HG02973 (cell line): ENCODE measurements around the gene PALM2AKAP2.

Experiments
- ATAC-seq: cut with Tn5 transposase; IDR thresholded peaks from one replicate; pipeline ENCODE4 v1.9.1; 2021; ENCODE audit warnings: moderate library complexity; ENCODE audit not compliant: unreplicated experiment

Gene PALM2AKAP2

GRCh38 chr9:109771796-109772531, 8.0 kb upstream of the PALM2AKAP2 start:
- ATAC-seq = no peak

DNA sequence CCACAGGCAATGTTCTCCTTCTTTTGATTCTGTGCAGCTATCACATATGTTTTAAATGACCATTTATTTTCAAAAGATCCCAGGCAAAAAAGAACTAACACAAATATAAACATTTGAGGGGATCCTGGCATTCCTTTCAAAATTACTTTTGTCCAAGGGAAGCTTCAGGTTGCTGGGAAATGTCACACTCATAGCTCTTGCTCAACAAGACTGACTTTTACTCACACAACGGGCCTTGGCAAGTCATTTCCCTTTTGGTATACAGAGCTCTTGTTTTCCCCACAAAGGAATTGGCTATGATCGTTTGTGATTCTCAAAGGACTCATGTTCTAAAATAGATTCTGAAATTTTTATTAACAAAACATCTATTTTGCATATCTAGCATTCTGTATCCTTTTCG, 4.5 kb upstream of the PALM2AKAP2 start:
- ATAC-seq = no peak

GRCh38 chr9:109776391-109776790, 3.6 kb upstream of the PALM2AKAP2 start:
- ATAC-seq = no peak

DNA sequence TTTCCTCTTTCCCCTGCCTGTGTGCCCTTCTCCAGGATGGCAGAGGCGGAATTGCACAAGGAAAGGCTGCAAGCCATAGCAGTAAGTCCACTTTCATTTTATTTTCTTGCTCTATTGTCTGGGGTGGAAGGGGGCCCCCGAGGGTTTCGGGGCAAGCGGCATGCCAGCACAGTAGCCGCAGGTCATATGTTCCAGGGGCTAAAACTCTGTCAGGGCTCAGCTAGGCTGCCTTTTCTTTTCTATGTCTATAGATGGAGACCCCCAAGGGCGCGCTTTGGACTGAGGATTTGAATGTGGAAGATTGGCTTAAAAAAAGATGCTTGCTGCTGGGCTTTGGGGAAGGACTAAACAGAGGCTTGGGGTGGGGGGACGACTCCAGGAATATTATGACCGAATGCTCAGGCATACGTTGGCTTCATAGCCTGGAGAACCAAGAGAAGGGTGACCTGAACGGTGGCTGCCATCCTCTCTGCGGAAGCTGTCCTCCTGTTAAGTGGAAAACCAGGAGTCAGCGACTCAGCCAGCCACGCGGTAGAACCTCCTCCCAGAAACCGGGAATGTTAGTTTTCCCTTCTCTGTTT, 545 bp downstream of the PALM2AKAP2 start:
- ATAC-seq = no peak

DNA sequence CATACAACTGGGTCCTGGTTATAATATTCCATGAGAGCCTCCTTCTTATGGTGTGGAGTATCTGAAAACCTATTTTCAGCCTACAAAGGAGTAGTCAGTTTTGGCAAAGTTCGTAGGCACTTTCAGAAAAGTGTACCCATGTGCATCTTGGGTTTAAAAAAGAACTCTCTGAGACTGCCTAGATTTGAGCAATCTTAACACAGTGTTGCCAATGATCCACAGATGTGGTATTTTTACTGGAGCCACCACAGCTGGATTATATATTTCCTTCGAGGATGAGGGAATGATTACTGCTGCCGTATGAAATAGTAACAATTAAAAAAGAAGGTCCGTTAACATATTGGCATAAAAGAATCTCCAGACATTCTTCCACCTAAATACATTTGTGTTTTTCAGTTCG, 1.1 kb downstream of the PALM2AKAP2 start:
- ATAC-seq = no peak

DNA sequence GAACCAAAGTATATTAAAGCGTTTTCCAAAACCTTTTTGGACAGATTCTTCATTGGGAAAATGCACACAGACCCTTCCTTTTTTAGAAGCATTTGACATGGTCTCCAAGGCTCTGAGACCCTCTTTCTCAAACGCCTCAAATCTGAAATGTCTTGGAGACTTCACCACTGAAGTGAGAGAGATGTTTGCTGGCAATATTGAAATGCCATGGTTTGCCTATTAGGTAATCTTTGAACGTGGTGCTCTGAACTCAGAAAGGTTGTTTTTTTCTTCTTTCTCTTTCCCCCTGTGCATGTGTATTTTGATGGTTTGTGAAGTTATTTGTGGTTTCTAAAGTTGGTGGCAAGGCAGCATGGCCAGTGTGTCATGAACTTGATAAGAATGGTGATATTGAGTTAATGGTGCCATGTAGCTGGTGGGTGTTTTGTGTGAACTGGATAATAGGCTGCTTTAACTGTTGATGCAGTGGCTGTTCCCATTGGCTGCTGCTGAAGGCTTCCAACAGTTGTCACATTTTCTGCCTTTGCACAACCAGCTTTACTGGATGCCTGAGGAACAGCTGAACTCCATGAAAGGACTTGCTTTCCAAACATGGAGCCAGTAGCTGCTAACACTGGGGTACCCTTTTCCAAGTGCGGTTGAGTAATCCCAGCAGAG, 1.7 kb downstream of the PALM2AKAP2 start:
- no peak for ATAC-seq

GRCh38 chr9:109787735-109788134, 7.7 kb downstream of the PALM2AKAP2 start:
- no peak for ATAC-seq

DNA sequence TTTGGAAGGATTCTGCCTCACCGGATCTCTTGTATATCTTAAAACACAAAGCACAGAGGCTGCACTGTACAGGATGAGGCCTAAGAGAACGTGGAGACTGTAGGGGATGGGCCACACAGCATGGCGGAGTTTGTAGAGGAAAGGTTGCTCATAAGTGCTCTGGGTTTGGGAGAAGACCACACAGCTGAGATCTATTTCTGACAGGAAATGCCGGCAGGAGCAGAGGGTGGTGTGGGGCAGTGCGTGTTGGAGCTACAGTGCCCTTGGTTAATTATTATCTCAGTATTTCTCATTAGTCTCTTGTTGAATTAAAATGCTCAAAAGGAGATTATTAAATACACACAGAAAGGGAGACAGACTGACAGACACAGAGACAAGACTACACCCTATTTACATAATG, 9.6 kb downstream of the PALM2AKAP2 start:
- no peak for ATAC-seq

GRCh38 chr9:109789971-109790370, 10.0 kb downstream of the PALM2AKAP2 start:
- no peak for ATAC-seq

- ATAC-seq = no peak
These were observed 11.1 kb downstream of the PALM2AKAP2 start for GRCh38 chr9:109791003-109791677.

GRCh38 chr9:109791747-109792146, 11.7 kb downstream of the PALM2AKAP2 start:
- no peak for ATAC-seq

DNA sequence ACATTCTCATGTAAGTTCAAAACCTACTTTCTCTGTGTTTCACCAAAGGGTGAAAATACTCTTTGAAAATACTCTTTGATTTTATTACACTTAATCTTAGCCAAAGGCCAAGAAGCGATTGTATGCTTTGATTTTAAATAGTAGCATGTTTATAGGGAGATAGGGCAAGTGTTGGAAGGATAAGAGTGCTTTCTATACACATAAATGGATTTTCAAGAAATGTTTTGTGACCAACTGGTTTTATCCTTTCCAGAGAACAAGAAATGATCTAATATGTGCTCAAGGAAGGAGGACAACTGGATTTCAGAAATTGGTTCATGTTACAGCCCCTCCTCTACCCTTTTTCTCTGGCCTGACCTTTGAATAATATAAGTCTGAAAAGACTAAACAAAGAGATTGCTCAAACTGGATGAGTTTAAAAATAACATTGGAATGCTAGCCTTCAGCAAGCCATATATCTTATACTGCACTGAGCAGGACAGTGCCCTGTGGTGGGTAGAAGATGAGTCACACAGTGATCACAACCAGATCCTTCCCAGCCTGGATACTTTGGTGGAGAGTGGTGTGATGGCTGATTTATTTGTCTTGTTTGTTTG, 13.1 kb downstream of the PALM2AKAP2 start:
- no peak for ATAC-seq

GRCh38 chr9:109793921-109794320, 13.9 kb downstream of the PALM2AKAP2 start:
- no peak for ATAC-seq

- no peak for ATAC-seq
These were observed 14.5 kb downstream of the PALM2AKAP2 start for GRCh38 chr9:109794361-109795012.

DNA sequence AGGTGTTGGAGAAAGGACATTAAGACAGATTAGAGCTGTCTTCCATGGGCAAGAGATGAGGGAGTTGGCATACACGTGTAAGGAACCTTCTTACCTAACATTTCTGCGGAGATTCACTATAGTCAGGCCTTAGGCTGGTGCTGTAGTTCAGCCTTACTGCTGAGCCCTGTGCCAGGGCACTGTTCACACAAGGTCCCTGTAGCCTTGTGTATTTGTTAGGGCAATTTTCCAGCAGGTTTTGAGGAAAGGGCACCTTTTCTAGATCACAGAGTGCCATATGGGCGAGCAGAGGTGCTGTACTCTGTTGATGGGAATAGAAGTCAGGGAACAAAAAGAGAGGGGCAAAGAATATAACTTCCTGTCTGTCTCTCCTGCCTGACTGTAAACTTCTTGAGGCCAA, 15.6 kb downstream of the PALM2AKAP2 start:
- ATAC-seq = no peak

- ATAC-seq = no peak
These were observed 16.1 kb downstream of the PALM2AKAP2 start for GRCh38 chr9:109796078-109796477.

DNA sequence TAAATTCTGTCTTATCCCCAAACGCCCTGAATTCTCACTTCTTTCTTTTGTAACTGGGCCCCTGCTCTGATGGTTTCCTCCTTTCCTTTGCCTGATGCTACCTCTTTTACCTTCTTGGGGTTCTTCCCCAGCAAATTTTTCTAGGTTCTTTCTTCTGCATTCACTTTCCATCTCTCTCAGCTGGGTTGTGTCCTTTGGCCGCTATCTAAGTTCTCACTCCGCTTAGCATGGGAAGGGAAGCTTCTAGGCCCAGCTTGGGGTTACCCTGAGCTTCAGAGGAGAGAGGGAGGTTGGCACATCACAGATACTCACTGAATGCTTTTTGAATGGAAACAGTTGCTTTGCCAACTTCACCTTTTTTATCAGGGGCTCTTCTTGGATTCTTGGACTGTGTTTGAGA, 17.0 kb downstream of the PALM2AKAP2 start:
- ATAC-seq = no peak

DNA sequence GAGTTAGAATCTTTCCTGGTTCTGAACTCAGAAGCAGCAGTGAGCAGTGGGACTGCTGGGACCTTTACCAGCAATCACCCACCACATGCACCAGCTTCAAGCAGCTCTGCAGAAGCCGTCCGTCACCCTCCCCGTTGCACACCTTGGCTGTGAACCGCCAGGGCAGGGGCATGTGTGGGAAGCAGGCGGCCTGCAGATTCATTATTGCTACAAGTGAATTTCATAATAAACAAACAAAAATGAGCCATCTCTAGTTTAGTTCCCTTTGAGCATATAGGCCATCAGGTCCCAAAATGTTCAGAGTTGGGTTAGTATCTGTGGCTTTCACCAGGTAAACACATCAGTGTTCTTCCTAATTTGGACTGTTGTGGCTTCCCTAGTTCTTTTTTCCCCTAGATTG, 17.5 kb downstream of the PALM2AKAP2 start:
- no peak for ATAC-seq

DNA sequence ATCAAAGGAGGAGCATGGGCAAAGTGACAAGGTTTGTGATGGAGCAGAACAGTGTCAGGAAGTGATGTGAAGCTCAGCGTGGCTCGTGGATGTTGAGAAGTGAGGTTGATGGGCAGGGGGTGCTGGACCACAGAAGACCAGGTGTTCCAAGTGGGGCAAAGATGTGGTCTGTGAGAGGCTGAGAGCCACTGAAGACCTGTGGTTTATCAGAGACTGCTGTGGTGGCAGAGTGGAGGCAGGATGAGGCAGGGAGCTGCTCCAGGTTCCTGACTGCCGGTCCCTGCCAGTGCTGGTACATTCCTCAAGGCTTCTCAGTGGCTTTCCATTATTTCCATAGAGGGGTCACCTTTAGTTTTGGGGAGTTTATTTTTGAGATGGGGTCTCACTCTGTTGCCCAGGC, 19.1 kb downstream of the PALM2AKAP2 start:
- no peak for ATAC-seq

DNA sequence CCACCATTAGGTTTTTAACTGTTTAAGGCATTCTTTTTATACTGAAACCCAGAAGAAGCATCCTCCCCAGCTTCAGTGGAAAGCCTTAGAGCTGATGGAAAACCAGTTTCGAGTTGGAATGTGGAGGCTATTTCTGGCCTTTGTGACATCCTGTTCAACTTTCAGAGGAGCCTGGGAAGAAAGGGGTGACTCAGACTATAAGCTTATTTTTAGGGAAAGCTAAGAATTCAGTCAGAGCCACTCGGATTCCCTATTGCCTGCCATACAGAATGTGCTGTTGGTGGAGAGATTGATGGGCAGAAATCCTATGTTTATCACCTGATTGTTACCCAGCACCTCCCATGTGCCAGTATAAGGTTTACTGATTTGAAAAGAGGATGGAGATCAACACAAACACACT, 19.8 kb downstream of the PALM2AKAP2 start:
- ATAC-seq = no peak

- no peak for ATAC-seq
These were observed 21.5 kb downstream of the PALM2AKAP2 start for GRCh38 chr9:109801484-109801883.
